ENCODE measurements around the gene SULT1A3. TPM values are rescaled to one million over a fixed set of nuclear protein-coding genes. Genes with fewer than 3 reads are reported as not detected.
A peak's percentile ranks its signal among the peaks of the same experiment; 100 is the strongest.

The SULT1A3 gene
- total RNA-seq, 1 experiment from 2014 or later = 21.5 TPM

GRCh38 chr16:30187556-30187865 is 11.5 kb upstream of the SULT1A3 start:
- Histone ChIP-seq H3K23me2 (ENCODE audit: insufficient read length, low read depth, low read length, poor library complexity, severe bottlenecking) (peaks cover 4% of the 10 kb centered on the region), H3K79me1 (ENCODE audit: insufficient read depth, low read depth, low read length, poor library complexity, severe bottlenecking) (no peaks in the 10 kb centered on the region), H3K27me3 (ENCODE audit: insufficient read depth, low read length) (no peaks in the 10 kb centered on the region), H2BK15ac (ENCODE audit: low read depth, low read length) (no peak overlapping the region), H2BK20ac (ENCODE audit: low read depth, low read length, poor library complexity, severe bottlenecking) (no peak overlapping the region), H3K79me2 (ENCODE audit: insufficient read depth, low read length) (no peaks in the 10 kb centered on the region), H3K4ac (ENCODE audit: low read depth, low read length) (no peak overlapping the region), H3K4me2 (ENCODE audit: insufficient read depth, insufficient read length, low read length) (no peak overlapping the region), H2BK12ac (ENCODE audit: insufficient read length, low read depth, low read length) (no peak overlapping the region), H3K56ac (ENCODE audit: insufficient read length, low read depth, low read length) (no peak overlapping the region), H3K23ac (ENCODE audit: insufficient read length, low read depth, low read length) (no peak overlapping the region), H3K9me3 (ENCODE audit: control insufficient read depth, low read depth, low read length) (no peaks in the 10 kb centered on the region), H2AK5ac (ENCODE audit: insufficient read length, low read length) (no peak overlapping the region), H2BK5ac (ENCODE audit: insufficient read length, low read length) (no peak overlapping the region), H3K9ac (ENCODE audit: extremely low read depth, insufficient read length, low read length) (no peak overlapping the region), H4K5ac (ENCODE audit: insufficient read length, low read depth, low read length) (no peak overlapping the region), H3K27ac (ENCODE audit: insufficient read length, low read depth, low read length) (no peak overlapping the region), H2AFZ (ENCODE audit: low read length) (no peak overlapping the region), H2BK120ac (ENCODE audit: low read depth, low read length, poor library complexity, severe bottlenecking) (no peak overlapping the region), H4K91ac (ENCODE audit: insufficient read length, low read depth, low read length) (no peak overlapping the region), H3T11ph (ENCODE audit: low read length) (no peak overlapping the region), H3K18ac (ENCODE audit: insufficient read length, low read depth, low read length) (no peak overlapping the region), H4K20me1 (ENCODE audit: control insufficient read depth, insufficient read depth, insufficient read length) (peaks cover 4% of the 10 kb centered on the region), H3K14ac (ENCODE audit: insufficient read depth, low read length) (no peak overlapping the region), H3K4me1 (ENCODE audit: insufficient read depth, low read length) (no peaks in the 10 kb centered on the region), H4K8ac (replicated peaks; ENCODE audit: insufficient read length, low read depth, low read length) (no peak overlapping the region)
- Mint-ChIP-seq H3K27me3 (ENCODE audit: low read depth) (peaks cover 15% of the 10 kb centered on the region), H3K36me3 (ENCODE audit: insufficient read depth in 1 of 3, low read depth in 3 of 3) (no peaks in the 10 kb centered on the region; a peak in 1 of 7 replicates), H3K4me1 (peaks cover 4 to 15% of the 10 kb centered on the region in 2 experiments), H3K27ac (no peak overlapping the region), H3K4me3 (no peak overlapping the region), H3K9me3 (no peaks in the 10 kb centered on the region)
- TF ChIP-seq CTCF (conservative IDR thresholded peaks at IDR 0.05) = peak; percentile 5; the same call in 1 of the 3 replicates
- no CpG with 5 or more reads among the region's 9 CpGs for WGBS (ENCODE audit: extremely low coverage, insufficient read length, low lambda C conversion rate)
- DNase-seq = no peak
